Hepatocyte (in vitro differentiated cells): Measurements from ENCODE around the gene NSMF. TPM values are rescaled to one million over a fixed set of nuclear protein-coding genes. Genes with fewer than 3 reads are reported as not detected.

ENCODE experiments used
- DNase-seq: peaks from one replicate; pipeline ENCODE4 v3.0.0-alpha.2; 2016; ENCODE audit warnings: low spot score
- H2AFZ ChIP-seq: fragments of 200-600 bp; sonication (generic); 2 replicates; pipeline ENCODE4 v1.6.0; 2016; ENCODE audit warnings: antibody characterized with exemption, mild to moderate bottlenecking
- H3K27ac ChIP-seq: fragments of 200-600 bp; sonication (generic); 2 replicates; pipeline ENCODE4 v1.5.1; 2016; ENCODE audit warnings: mild to moderate bottlenecking
- H3K27me3 ChIP-seq: fragments of 200-600 bp; sonication (generic); 2 replicates; pipeline ENCODE4 v1.6.1; 2016
- H3K36me3 ChIP-seq: fragments of 200-600 bp; sonication (generic); replicated peaks from 2 replicates; pipeline ENCODE4 v1.5.1; 2016; ENCODE audit warnings: low read depth; ENCODE audit not compliant: insufficient read depth
- H3K4me1 ChIP-seq: fragments of 200-600 bp; sonication (generic); 2 replicates; pipeline ENCODE4 v1.5.1; 2016; ENCODE audit warnings: mild to moderate bottlenecking, moderate library complexity; ENCODE audit not compliant: insufficient read depth
- H3K4me2 ChIP-seq: fragments of 200-600 bp; sonication (generic); 2 replicates; pipeline ENCODE4 v1.6.0; 2016
- H3K4me3 ChIP-seq: fragments of 200-600 bp; sonication (generic); 2 replicates; pipeline ENCODE4 v1.5.1; 2016; ENCODE audit warnings: mild to moderate bottlenecking
- H3K79me2 ChIP-seq: fragments of 200-600 bp; sonication (generic); 2 replicates; pipeline ENCODE4 v1.6.0; 2017; ENCODE audit warnings: mild to moderate bottlenecking
- H3K9me2 ChIP-seq: fragments of 200-600 bp; sonication (generic); replicated peaks from 2 replicates; pipeline ENCODE4 v1.6.0; 2017; ENCODE audit warnings: mild to moderate bottlenecking; ENCODE audit not compliant: insufficient read depth
- H3K9me3 ChIP-seq: fragments of 200-600 bp; sonication (generic); 2 replicates; pipeline ENCODE4 v1.5.1; 2016; ENCODE audit warnings: low read depth, mild to moderate bottlenecking
- H4K20me1 ChIP-seq: fragments of 200-600 bp; sonication (generic); 2 replicates; pipeline ENCODE4 v1.6.0; 2016; ENCODE audit warnings: mild to moderate bottlenecking; ENCODE audit not compliant: insufficient read depth, poor library complexity, severe bottlenecking
- CTCF ChIP-seq: fragments of 200-600 bp; sonication (generic); IDR thresholded peaks from 2 replicates; pipeline ENCODE4 v1.5.1; 2016; ENCODE audit warnings: antibody characterized with exemption, mild to moderate bottlenecking; ENCODE audit not compliant: poor library complexity
- EZH2 ChIP-seq: fragments of 200-600 bp; sonication (generic); IDR thresholded peaks from 2 replicates; pipeline ENCODE4 v1.6.1; 2016; ENCODE audit warnings: antibody characterized with exemption, mild to moderate bottlenecking, borderline replicate concordance
- EZH2phosphoT487 ChIP-seq: fragments of 200-600 bp; sonication (generic); IDR thresholded peaks from one replicate; pipeline ENCODE4 v1.6.1; 2018; ENCODE audit warnings: antibody characterized with exemption, mild to moderate bottlenecking, low read depth, moderate library complexity; ENCODE audit not compliant: unreplicated experiment, severe bottlenecking
- WGBS: methylation state at CpG from one replicate; pipeline ENCODE4 v1.1.6; 2016; ENCODE audit warnings: low lambda C conversion rate; ENCODE audit errors: missing lambda C conversion rate; 5-methylcytosine and 5-hydroxymethylcytosine counted together
- polyA plus RNA-seq: library from polyadenylated mRNA; unstranded; fragments of >200 nt; fragmentation: Nextera tagmentation; extraction: Ambion mirVana; gene quantifications from 2 replicates; pipeline ENCODE4 v1.2.1, GENCODE V29; 2016
- total RNA-seq: library from RNA; depleted of rRNA; stranded (reverse); fragments of >200 nt; gene quantifications from 2 replicates; pipeline ENCODE4 v1.2.3, GENCODE V29; 2014

Gene NSMF
- total and polyA plus RNA-seq, 2 experiments from 2014 or later, result 39.5 to 51.6 TPM

GRCh38 chr9:137432687-137433348, 26.3 kb downstream of the NSMF start:
- Histone ChIP-seq H3K27ac (no peak overlapping the region), H3K36me3 (no peaks in the 10 kb centered on the region), H4K20me1 (no peaks in the 10 kb centered on the region), H3K9me2 (no peaks in the 10 kb centered on the region), H3K79me2 (no peaks in the 10 kb centered on the region), H3K27me3 (no peaks in the 10 kb centered on the region), H3K4me2 (no peak overlapping the region), H3K9me3 (no peaks in the 10 kb centered on the region), H2AFZ (no peak overlapping the region), H3K4me3 (no peak overlapping the region), H3K4me1 (peaks cover 5% of the 10 kb centered on the region)
- 95% methylated on average over 20 of the region's 20 CpGs for WGBS
- TF ChIP-seq EZH2, result no peak
- no peak for TF ChIP-seq CTCF
- no peak for TF ChIP-seq EZH2phosphoT487
- DNase-seq, result no peak

- H3K27me3 ChIP-seq, result no peaks in the 10 kb centered on the region
- WGBS, result 84% methylated on average over 21 of the region's 21 CpGs
- no peaks in the 10 kb centered on the region for H3K9me2 ChIP-seq
- DNase-seq, result no peak
- H3K4me2 ChIP-seq, result no peak overlapping the region
- no peaks in the 10 kb centered on the region for H3K79me2 ChIP-seq
- H3K27ac ChIP-seq, result no peak overlapping the region
- H2AFZ ChIP-seq, result no peak overlapping the region
- H3K4me3 ChIP-seq, result no peak overlapping the region
- no peaks in the 10 kb centered on the region for H4K20me1 ChIP-seq
- H3K4me1 ChIP-seq, result peaks cover 5% of the 10 kb centered on the region
- H3K36me3 ChIP-seq, result no peaks in the 10 kb centered on the region
- TF ChIP-seq CTCF, result no peak
- no peak for TF ChIP-seq EZH2phosphoT487
- no peak for TF ChIP-seq EZH2
- H3K9me3 ChIP-seq, result no peaks in the 10 kb centered on the region
These were observed 27.7 kb downstream of the NSMF start for GRCh38 chr9:137431416-137431931.

- Histone ChIP-seq H3K36me3 (no peaks in the 10 kb centered on the region), H3K4me1 (peaks cover 4% of the 10 kb centered on the region), H3K27me3 (no peaks in the 10 kb centered on the region), H2AFZ (no peak overlapping the region), H3K27ac (no peak overlapping the region), H3K4me2 (no peak overlapping the region), H3K9me2 (no peaks in the 10 kb centered on the region), H3K79me2 (no peaks in the 10 kb centered on the region), H3K9me3 (no peaks in the 10 kb centered on the region), H4K20me1 (no peaks in the 10 kb centered on the region), H3K4me3 (no peak overlapping the region)
- no peak for DNase-seq
- WGBS, result 92% methylated on average over 27 of the region's 27 CpGs
- TF ChIP-seq CTCF (no peak), EZH2phosphoT487 (no peak), EZH2 (no peak)
These were observed 28.3 kb downstream of the NSMF start for GRCh38 chr9:137430723-137431415.
